D721Med (cell line): ENCODE data around the gene SLC9A9.
"Not testable (repeated sequence)": the region's sequence is repeated elsewhere in the genome, so short reads cannot be mapped to it uniquely, and the experiment has no call there.

Experiments used
- DNase-seq: peaks from one replicate; pipeline ENCODE4 v3.0.0; 2011; ENCODE audit warnings: low spot score; ENCODE audit not compliant: insufficient read length
- FAIRE-seq: peaks from 2 replicates; lab custom pipeline; 2011; peaks lifted over from hg19 to GRCh38; lab: Jason Lieb, UNC
- TF ChIP-seq, protein P1 (sequence below): IDR thresholded peaks from 2 replicates; pipeline ENCODE4 v1.5.1; 2012; ENCODE audit warnings: mild to moderate bottlenecking, control low read depth; ENCODE audit not compliant: insufficient read depth; ENCODE audit errors: missing control alignments

SLC9A9 gene

DNA sequence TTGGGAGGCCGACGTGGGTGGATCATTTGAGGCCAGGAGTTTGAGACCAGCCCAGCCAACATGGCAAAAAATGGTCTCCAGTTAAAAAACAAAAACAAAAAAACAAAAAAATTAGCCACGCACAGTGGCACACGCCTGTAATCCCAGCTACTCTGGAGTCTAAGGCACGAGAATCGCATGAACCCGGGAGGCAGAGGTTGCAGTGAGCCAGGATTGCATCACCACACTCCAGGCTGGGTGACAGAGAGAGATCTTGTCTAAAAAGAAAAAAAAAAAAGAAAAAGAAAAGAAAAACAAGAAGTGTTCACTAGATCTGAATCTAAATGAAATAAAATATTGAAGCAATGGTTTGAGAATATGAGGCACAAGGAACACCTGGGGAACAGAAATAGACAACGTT lies 36.7 kb downstream of the SLC9A9 start:
- DNase-seq (no peak), FAIRE-seq (no peak)
- TF ChIP-seq, protein P1, sequence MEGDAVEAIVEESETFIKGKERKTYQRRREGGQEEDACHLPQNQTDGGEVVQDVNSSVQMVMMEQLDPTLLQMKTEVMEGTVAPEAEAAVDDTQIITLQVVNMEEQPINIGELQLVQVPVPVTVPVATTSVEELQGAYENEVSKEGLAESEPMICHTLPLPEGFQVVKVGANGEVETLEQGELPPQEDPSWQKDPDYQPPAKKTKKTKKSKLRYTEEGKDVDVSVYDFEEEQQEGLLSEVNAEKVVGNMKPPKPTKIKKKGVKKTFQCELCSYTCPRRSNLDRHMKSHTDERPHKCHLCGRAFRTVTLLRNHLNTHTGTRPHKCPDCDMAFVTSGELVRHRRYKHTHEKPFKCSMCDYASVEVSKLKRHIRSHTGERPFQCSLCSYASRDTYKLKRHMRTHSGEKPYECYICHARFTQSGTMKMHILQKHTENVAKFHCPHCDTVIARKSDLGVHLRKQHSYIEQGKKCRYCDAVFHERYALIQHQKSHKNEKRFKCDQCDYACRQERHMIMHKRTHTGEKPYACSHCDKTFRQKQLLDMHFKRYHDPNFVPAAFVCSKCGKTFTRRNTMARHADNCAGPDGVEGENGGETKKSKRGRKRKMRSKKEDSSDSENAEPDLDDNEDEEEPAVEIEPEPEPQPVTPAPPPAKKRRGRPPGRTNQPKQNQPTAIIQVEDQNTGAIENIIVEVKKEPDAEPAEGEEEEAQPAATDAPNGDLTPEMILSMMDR, result no peak

DNA sequence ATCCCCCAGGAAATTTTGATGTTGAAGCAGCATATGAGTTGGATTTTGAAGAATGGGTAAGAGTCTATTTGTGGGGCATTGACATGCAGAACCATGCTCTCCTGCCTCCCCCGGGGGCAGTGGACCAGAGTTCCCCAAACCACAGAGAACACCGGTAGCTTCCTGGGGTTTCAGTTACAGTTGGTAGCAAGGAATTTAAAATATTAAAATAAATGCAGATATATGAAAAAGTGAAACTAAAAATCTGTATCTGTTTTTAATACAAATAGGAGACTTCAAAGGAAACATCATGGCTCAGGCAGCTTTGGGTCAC lies 37.4 kb downstream of the SLC9A9 start:
- no peak for DNase-seq
- no peak for FAIRE-seq
- TF ChIP-seq, protein P1, result no peak

DNA sequence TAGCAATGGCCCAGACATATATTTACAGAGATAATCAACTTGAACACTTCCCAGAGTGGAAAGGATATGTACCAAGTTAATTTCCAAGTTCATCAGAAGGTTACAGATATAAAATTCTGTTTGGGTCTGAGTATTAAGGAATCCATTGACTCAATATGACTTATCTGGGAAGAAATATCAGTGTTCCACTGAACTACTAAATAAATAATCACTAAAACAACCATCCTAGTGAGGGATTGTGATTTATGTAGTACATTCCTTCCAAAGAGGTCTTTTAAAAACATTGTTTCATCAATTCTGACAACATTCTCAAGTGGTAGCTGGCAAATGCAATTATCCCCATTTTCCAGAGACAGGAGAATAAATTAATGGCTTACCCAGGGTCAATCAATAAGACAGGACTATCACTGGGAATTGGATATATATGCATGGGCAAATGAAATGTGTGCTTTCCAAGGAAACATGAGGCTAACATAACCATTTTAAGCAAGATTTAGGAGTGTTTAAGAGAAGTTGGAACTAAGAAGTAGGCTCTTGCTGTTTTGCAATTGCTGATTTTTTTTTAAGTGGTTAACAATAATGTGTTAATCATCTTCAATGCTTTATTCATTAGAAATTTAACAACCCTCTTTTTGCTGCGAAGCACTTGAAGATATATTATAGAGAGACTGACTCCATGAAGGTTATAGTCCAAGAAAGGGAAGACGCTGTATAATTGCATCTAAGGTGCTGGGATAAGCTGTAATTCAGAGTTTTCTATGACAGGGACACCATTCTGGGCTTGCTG lies 37.9 kb downstream of the SLC9A9 start:
- DNase-seq (no peak), FAIRE-seq (no peak)
- TF ChIP-seq, protein P1, result no peak

DNA sequence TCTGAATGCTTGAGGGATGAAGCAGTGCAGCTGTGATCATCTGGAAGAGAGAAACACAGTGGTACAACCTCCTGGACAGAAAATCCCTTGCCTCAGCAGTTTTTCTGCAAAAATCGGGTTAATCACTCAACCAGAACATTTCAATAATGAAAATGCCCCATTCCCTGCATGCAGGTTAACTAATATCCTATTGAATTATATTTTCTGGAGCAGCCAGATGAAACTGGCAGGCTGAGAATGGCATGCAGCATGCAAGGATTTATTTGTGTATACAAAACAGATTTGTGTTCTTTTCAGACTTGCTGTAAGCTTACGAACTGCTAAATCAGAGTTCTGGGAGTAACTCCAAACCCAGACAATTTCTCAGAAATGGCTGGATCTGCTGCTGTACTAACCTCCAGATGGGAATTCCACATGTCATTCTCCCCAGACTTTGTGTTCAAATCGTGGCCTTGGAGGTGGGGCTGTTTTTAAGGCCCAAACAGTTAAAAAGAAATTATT lies 39.1 kb downstream of the SLC9A9 start:
- TF ChIP-seq, protein P1, result no peak
- DNase-seq (no peak), FAIRE-seq (no peak)

DNA sequence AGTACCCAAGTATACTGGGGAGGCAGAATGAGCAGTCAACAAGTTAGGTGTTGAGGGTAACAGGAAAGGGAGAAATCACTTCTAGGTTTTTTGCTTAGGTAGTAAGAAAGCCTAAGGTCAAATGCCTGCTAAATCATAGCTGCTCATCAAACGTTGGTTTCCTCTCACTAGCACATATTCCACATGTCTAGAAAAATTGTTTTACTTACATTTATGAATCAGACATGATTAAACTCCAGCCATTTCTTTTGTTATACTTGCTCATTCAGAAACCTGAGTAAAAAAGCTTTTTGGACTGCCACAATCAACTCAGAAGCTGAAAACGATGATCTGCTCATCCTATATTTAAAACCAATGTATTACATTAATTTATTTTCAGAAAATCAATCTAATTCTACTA lies 40.2 kb downstream of the SLC9A9 start:
- DNase-seq (no peak), FAIRE-seq (no peak)
- TF ChIP-seq, protein P1, result no peak

DNA sequence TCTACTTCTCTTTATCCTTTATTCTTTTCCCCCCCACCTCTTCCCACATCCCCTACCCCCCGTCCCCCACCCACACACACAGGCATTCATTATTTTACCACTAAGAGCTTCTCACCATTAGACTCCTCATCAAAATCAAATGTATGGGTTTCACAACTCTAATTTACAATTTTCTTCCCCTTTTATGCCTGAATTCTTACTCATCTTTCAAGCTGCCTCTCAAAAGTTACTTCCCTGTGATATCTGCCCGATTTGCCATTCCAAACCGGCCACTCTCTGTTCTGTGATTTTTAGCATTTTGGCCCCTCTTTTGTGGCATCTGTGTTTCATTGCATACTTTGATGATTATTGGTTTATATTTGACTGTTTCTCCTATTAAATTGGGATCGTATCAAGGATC lies 42.2 kb downstream of the SLC9A9 start:
- DNase-seq (no peak), FAIRE-seq (no peak)
- TF ChIP-seq, protein P1, result no peak

DNA sequence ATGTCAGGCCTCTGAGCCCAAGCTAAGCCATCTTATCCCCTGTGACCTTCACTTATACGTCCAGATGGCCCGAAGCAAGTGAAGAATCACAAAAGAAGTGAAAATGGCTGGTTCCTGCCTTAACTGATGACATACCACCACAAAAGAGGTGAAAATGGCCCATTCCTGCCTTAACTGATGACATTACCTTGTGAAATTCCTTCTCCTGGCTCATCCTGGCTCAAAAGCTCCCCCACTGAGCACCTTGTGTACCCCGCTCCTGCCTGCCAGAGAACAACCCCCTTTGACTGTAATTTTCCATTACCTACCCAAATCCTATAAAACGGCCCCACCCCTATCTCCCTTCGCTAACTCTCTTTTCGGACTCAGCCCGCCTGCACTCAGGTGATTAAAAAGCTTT lies 42.8 kb downstream of the SLC9A9 start:
- FAIRE-seq, DNase-seq: not testable (repeated sequence)

DNA sequence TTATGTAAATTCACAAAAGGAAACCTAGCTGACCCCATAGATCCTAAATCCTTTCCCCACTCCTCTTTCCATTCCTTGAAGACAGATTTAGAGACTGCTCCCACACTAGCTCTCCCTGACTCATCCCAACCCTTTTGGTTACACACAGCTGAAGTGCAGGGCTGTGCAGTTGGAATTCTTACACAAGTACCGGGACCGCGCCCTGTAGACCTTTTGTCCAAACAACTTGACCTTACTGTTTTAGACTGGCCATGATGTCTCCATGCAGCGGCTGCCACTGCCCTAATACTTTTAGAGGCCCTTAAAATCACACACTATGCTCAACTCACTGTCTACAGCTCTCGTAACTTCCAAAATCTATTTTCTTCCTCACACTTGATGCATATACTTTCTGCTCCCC lies 47.2 kb downstream of the SLC9A9 start:
- not testable (repeated sequence) for FAIRE-seq, DNase-seq

DNA sequence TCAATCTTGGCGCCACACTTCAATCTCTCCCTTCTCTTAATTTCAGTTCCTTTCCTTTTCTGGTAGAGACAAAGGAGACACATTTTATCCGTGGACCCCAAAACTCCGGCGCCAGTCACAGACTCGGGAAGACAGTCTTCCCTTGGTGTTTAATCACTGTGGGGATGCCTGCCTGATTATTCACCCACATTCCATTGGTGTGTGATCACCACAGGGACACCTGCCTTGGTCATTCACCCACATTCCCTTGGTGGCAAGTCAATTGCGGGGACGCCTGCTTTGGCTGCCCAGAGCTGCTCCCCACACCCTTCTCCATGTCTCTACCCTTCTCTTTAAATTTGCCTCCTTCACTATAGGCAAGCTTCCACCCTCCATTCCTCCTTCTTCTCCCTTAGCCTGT lies 50.1 kb downstream of the SLC9A9 start:
- DNase-seq, FAIRE-seq: not testable (repeated sequence)
